Left lobe of liver (tissue), 2 donors: Measurements from ENCODE around the gene PTMA. TPM values are rescaled to one million over a fixed set of nuclear protein-coding genes. Genes with fewer than 3 reads are reported as not detected.

Source experiments
- ATAC-seq: fragments of 200-7000 bp; cut with Tn5 transposase; one replicate; pipeline ENCODE4 v1.9.1; 2020; ENCODE audit warnings: mild to moderate bottlenecking, moderate library complexity
- DNase-seq: peaks from one replicate; pipeline ENCODE4 v3.0.0-alpha.2; 2020; ENCODE audit warnings: low spot score
- total RNA-seq: library from RNA; stranded (reverse); gene quantifications from one replicate; pipeline ENCODE4 v1.2.1, GENCODE V29; 2021
- donor health status: DM: no; HTN: no; CAD: no; lungs with moderate emphysema.
- donor health status: DM: no; HTN: yes; CAD: no.

PTMA gene
- total RNA-seq, 1 donor from 2014 or later = 213 TPM

- DNase-seq = peak; percentile 66
- peak; percentile 66 for ATAC-seq
Observed at GRCh38 chr2:231674587-231675338, 33.6 kb upstream of the PTMA start.

DNA sequence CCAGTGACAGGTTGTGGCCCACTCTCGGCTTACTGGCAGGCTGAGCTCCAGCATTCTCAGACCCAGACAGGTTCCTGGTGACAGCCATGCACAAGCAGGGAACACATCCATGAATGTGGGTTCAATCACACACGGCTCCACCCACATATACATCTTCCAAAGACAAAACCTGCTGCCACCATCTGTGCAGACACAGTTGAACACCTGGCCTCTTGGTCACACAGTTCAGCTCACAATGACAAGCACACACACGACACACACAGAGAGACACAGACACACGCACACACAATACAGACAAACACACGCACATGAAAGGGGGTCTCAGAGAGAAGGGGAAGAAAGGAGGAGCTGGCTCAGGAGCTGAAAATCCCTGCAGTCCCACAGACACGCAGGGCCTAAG lies 32.1 kb upstream of the PTMA start:
- ATAC-seq = no peak
- DNase-seq = no peak

DNA sequence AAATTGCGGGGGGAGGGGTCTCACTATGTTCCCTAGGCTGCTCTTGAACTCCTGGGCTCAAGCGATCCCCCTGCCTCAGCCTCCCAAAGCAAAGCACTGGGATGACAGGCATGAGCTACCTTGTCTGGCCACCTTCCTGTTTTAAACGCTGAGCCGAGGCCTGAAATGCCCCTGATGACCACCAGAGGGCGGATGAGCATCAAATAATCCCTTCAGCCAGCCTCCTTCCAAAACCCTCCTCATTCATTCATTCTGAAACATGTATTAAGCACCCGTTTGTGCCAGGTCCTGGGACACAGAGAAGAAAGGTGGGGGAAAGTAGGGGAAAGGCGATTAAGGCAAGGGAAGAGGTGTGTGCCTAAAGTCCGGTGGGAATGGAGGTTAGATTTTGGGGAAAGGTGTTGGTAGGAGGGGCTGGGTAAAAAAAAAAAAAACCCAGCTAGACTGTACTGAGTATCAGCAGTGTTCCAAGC lies 30.7 kb upstream of the PTMA start:
- DNase-seq (peak; percentile 83), ATAC-seq (peak; percentile 47)

- no peak for DNase-seq
- no peak for ATAC-seq
Observed at GRCh38 chr2:231679908-231680284, 28.4 kb upstream of the PTMA start.

- ATAC-seq = peak; percentile 64
- peak; percentile 67 for DNase-seq
Observed at GRCh38 chr2:231680285-231680991, 27.9 kb upstream of the PTMA start.

GRCh38 chr2:231680992-231681852 lies 27.1 kb upstream of the PTMA start:
- ATAC-seq (peak; percentile 84), DNase-seq (peak; percentile 89)

- DNase-seq (no peak), ATAC-seq (no peak)
Observed at GRCh38 chr2:231682603-231683291, 25.6 kb upstream of the PTMA start.

GRCh38 chr2:231683292-231684235 lies 24.8 kb upstream of the PTMA start:
- ATAC-seq (no peak), DNase-seq (no peak)

- ATAC-seq (no peak), DNase-seq (no peak)
Observed at GRCh38 chr2:231684314-231685223, 23.8 kb upstream of the PTMA start.

- no peak for ATAC-seq
- DNase-seq = no peak
Observed at GRCh38 chr2:231685349-231686191, 22.8 kb upstream of the PTMA start.

- no peak for DNase-seq
- ATAC-seq = no peak
Observed at GRCh38 chr2:231686192-231687100, 21.9 kb upstream of the PTMA start.

- ATAC-seq (peak; percentile 90), DNase-seq (peak; percentile 74)
Observed at GRCh38 chr2:231687133-231687852, 21.0 kb upstream of the PTMA start.

- DNase-seq (no peak), ATAC-seq (no peak)
Observed at GRCh38 chr2:231687961-231688360, 20.4 kb upstream of the PTMA start.

GRCh38 chr2:231688719-231689118 lies 19.6 kb upstream of the PTMA start:
- peak; percentile 40 for ATAC-seq
- DNase-seq = no peak

GRCh38 chr2:231689124-231689893 lies 19.0 kb upstream of the PTMA start:
- DNase-seq (no peak), ATAC-seq (no peak)
